ENCODE data around the gene AFDN. TPM values are rescaled to one million over a fixed set of nuclear protein-coding genes. Genes with fewer than 3 reads are reported as not detected.

Gene AFDN
- total RNA-seq, 2 experiments from 2014 or later = 39.0 to 39.3 TPM

DNA sequence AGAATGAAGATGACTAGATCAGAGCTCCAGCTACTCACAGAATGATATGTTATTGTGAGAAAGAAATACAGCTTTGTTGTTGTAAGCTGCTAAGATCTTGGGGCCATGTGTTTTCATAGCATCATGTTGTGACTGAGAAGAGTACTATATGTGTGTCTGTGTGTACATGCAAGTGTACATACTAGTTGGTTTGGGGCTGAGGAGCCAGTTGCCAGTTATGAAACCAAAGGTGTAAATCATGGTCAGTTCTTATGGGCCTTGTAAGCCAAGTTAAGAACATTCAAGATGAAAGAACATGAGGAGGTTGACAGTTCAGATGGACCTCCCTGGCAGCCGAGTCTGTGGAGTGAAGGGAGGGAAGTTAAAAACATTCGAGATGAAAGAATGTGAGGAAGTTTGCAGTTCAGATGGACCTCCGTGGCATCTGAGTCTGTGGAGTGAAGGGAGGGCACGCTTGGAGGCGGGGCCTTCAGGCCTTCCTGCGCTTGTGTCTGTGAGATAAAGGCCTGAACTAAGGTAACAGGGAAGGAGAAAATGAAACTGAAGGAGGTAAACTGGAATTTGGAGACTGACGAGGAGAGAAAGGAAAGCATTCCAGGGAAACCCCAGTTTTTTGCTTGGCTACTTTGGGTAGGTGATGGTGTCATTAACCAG, 13.9 kb downstream of the AFDN start:
- POLR2A ChIA-PET = no interaction called here
- no peaks in the 10 kb centered on the region for H3K9me3 Mint-ChIP-seq
- CTCF ChIA-PET = no interaction called here
- no peaks in the 10 kb centered on the region for H3K4me1 Mint-ChIP-seq (ENCODE audit: low read depth)
- DNase-seq = no peak
- peaks cover 8% of the 10 kb centered on the region for H3K27me3 Mint-ChIP-seq
- intact Hi-C loops (cut with micrococcal nuclease) = no loop called here
- no peak overlapping the region for H3K27ac Mint-ChIP-seq
- H3K4me3 Mint-ChIP-seq = no peak overlapping the region
- no peaks in the 10 kb centered on the region for H3K36me3 Mint-ChIP-seq

DNA sequence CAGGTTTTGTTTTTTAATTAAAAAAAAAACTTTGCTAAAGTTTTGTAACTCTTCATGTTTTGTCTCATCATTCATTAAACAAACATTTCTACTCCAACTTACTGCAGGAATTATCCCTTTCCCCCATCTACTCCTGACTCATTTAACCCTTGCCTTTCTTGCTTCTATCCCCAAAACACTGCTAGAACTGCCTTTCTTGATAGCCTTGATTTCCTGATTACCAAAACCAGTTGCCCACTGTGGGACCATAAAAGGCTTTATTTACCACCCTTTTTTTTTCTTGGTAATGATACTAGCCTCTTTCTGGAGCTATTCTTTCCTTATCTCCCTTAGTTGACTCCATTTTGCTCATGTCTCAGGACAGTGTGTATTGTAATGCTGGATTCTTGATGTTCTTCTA, 15.3 kb downstream of the AFDN start:
- Mint-ChIP-seq H3K36me3 (no peaks in the 10 kb centered on the region), H3K4me3 (no peak overlapping the region), H3K27me3 (peaks cover 4% of the 10 kb centered on the region), H3K4me1 (ENCODE audit: low read depth) (no peaks in the 10 kb centered on the region), H3K9me3 (no peaks in the 10 kb centered on the region), H3K27ac (no peak overlapping the region)
- intact Hi-C loops (cut with micrococcal nuclease) = no loop called here
- ChIA-PET POLR2A (no interaction called here), CTCF (no interaction called here)
- no peak for DNase-seq

DNA sequence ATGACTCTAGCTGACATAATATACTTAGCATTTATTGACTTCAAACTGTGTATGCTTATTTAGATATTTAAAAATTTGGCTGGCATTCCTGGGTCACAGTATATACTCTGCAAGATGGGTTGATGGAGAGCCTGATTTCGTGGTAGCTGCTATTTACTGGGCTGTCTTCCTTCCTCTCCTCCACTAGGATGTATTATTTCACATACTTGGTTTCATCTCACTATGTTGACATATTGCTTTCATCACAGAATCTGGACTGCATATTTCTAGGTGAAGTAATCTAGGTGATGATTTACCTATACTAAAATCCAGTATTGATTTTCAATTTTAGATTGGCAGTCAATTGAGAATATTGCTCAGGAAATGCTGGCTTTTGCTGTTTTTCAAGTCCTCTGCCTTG, 15.7 kb downstream of the AFDN start:
- POLR2A ChIA-PET = no interaction called here
- H3K9me3 Mint-ChIP-seq = no peaks in the 10 kb centered on the region
- no peaks in the 10 kb centered on the region for H3K36me3 Mint-ChIP-seq
- H3K4me1 Mint-ChIP-seq (ENCODE audit: low read depth) = no peaks in the 10 kb centered on the region
- H3K27ac Mint-ChIP-seq = no peak overlapping the region
- H3K27me3 Mint-ChIP-seq = peaks cover 4% of the 10 kb centered on the region
- CTCF ChIA-PET = no interaction called here
- no peak for DNase-seq
- intact Hi-C loops (cut with micrococcal nuclease) = no loop called here
- no peak overlapping the region for H3K4me3 Mint-ChIP-seq

DNA sequence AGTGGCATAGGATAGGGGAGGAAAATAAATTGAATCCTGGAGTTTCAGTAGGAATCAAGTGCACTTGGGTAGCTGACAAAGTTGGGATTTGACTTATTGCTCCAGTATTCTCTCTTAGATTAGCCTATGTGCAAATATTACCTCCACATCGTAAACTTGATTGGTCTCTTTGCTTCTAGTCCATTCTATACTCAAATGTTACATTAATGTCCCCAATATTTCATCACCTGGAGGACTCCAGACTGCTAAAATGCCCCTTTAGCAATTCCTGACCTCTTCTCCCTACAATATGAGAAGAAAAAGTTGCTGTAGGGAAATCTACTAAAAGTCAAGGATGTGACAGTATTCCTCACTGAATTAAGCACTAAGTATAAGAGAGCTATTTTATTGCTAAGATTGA, 16.3 kb downstream of the AFDN start:
- CTCF ChIA-PET = no interaction called here
- DNase-seq = no peak
- no peaks in the 10 kb centered on the region for H3K4me1 Mint-ChIP-seq (ENCODE audit: low read depth)
- intact Hi-C loops (cut with micrococcal nuclease) = no loop called here
- POLR2A ChIA-PET = interaction anchor here (1.2 kb wide), 1 partner anchor 116 kb away, joined by 3 read pairs; no protein-coding TSS in a partner anchor
- H3K27me3 Mint-ChIP-seq = peaks cover 4% of the 10 kb centered on the region
- no peak overlapping the region for H3K27ac Mint-ChIP-seq
- no peaks in the 10 kb centered on the region for H3K36me3 Mint-ChIP-seq
- no peak overlapping the region for H3K4me3 Mint-ChIP-seq
- no peaks in the 10 kb centered on the region for H3K9me3 Mint-ChIP-seq

DNA sequence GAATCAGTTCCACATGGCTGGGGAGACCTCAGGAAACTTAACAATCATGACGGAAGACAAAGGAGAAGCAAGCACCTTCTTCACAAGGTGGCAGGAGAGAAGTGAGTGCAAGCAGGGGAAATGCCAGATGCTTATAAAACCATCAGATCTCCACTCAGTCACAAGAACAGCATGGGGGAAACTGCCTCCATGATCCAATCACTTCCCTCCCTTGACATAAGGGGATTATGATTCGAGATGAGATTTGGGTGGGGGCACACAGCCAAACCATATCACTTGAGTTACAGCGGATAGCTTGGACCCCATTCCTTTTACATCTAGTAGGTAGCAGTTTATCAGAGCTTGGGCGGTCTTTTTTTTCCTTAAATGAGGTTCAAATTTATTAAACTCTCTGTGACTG, 19.1 kb downstream of the AFDN start:
- Mint-ChIP-seq H3K27ac (no peak overlapping the region), H3K9me3 (no peaks in the 10 kb centered on the region), H3K4me1 (ENCODE audit: low read depth) (peaks cover 5% of the 10 kb centered on the region), H3K36me3 (no peaks in the 10 kb centered on the region), H3K27me3 (peaks cover 2% of the 10 kb centered on the region), H3K4me3 (no peak overlapping the region)
- ChIA-PET POLR2A (no interaction called here), CTCF (no interaction called here)
- no peak for DNase-seq
- intact Hi-C loops (cut with micrococcal nuclease) = no loop called here

DNA sequence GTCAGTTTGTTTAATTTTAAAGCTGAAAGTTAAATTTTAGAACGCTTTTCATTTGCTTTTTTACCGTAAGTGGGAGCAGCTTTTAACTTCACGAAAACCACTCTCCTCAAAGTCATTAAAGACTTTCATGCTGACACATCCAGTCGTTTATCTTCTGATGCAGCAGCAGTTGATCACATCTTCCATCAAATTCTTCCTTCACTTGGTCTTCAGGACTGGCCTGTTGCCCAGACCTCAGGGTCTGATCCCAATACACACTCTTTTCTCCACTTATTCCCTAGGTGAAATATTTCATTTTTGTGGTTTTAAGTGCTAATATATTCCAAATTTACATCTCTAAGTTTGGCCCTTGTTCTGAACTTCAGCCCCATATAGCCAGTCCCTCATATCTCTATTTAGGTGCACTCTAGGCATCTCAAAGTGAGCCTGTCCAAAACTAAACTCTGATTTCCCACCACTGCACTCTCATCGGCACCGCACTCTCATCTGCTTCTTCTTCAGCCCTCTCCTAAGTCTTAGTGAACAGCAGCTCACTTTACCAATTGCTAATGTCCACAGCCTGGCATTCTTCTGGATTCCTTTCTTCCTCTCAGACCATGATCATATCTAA, 20.4 kb downstream of the AFDN start:
- DNase-seq = no peak
- Mint-ChIP-seq H3K9me3 (no peaks in the 10 kb centered on the region), H3K36me3 (no peaks in the 10 kb centered on the region), H3K27me3 (peaks cover 2% of the 10 kb centered on the region), H3K4me1 (ENCODE audit: low read depth) (peaks cover 9% of the 10 kb centered on the region), H3K4me3 (no peak overlapping the region), H3K27ac (no peak overlapping the region)
- ChIA-PET CTCF (no interaction called here), POLR2A (no interaction called here)
- intact Hi-C loops (cut with micrococcal nuclease) = no loop called here

DNA sequence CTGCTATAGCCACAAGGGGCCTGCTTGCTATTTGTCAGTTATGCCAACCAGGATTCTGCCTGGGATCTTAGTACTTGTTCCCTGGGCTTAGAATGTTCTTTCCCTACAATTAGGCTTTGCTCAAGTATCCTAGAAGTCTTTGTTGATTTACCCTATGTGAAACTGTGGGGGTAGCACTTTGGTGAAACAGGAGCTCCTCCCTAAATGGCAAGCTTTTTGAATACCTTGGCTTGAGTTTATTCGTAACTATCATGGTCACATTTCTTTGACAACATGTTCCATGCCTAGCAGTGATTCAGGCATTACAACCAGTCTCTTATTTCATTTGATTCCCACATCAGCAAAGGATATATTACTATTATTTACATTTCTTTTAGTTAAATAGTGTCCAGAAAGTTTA, 21.2 kb downstream of the AFDN start:
- Mint-ChIP-seq H3K36me3 (no peaks in the 10 kb centered on the region), H3K27ac (no peak overlapping the region), H3K27me3 (peaks cover 4% of the 10 kb centered on the region), H3K9me3 (no peaks in the 10 kb centered on the region), H3K4me3 (no peak overlapping the region), H3K4me1 (ENCODE audit: low read depth) (peaks cover 9% of the 10 kb centered on the region)
- POLR2A ChIA-PET = no interaction called here
- intact Hi-C loops (cut with micrococcal nuclease) = no loop called here
- DNase-seq = no peak
- CTCF ChIA-PET = no interaction called here

DNA sequence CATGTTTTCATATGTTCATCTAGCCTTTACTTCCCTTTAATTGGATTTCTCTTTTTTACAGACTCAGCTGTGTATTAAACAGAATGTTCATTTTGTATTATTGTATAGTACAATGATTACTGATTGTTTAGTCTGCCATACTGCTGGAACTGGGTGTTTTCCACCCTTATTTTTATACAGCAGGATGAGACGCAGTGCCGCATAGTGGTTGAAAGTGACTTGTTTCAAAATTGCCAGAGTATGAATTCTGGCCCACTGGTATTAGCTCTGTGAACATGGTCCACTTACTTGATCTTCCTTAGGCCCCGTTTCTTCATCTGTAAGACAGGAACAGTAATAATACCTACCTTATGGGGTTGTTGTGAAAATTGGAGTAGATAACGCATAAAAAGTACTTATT, 22.1 kb downstream of the AFDN start:
- Mint-ChIP-seq H3K4me3 (no peak overlapping the region), H3K27me3 (peaks cover 2% of the 10 kb centered on the region), H3K9me3 (no peaks in the 10 kb centered on the region), H3K4me1 (ENCODE audit: low read depth) (peaks cover 9% of the 10 kb centered on the region), H3K36me3 (no peaks in the 10 kb centered on the region), H3K27ac (no peak overlapping the region)
- CTCF ChIA-PET = no interaction called here
- POLR2A ChIA-PET = no interaction called here
- DNase-seq = no peak
- intact Hi-C loops (cut with micrococcal nuclease) = no loop called here

DNA sequence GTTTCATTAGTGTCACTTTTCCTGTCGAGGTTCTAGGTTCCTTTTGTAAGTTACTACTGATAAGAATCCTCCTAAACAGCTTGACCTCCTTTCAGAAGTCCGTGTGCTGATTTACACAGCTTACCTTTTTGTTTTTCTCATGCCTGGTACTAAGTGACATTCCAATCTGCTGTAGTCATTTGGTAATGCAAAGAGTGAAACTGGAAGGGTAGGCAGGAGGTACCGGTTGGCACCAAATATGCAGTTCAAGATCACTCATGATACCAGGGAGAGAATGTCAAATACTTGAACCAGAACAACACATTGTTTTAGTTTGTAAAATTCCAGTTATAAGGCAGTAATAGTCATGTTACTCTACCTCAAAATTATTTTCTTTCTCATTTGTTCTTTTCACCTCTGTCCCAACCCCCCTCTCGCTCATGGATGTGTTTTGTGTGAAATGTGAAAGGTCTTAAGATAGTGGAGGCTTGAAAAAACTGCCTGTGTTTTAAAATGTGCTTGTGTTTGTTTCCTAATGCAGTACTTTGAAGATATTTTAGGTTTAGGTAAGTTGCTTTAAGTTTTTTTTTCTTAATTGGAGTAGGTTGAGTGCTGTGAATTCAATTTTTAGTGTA, 23.2 kb downstream of the AFDN start:
- no peak for DNase-seq
- Mint-ChIP-seq H3K27ac (no peak overlapping the region), H3K36me3 (no peaks in the 10 kb centered on the region), H3K9me3 (no peaks in the 10 kb centered on the region), H3K4me3 (no peak overlapping the region), H3K4me1 (ENCODE audit: low read depth) (peaks cover 9% of the 10 kb centered on the region), H3K27me3 (peaks cover 2% of the 10 kb centered on the region)
- intact Hi-C loops (cut with micrococcal nuclease) = loop anchor here (10.0 kb wide), 1 partner anchor 495 kb away; no protein-coding TSS in a partner anchor
- ChIA-PET CTCF (no interaction called here), POLR2A (no interaction called here)

DNA sequence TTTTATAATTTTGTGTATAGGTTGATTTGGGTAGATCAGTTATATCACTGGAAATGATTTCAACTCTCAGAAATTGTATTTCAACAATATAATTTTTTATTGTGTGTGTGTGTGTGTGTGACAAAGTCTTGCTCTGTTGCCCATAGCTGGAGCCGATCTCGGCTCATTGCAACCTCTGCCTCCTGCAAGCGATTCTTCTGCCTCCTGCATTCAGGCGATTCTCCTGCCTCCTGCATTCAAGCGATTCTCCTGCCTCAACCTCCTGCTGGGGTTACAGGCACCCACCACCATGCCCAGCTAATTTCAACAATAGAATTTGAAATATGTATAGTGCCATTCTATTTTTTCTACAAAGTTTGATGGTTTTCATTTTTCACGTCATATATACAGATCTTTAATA, 24.1 kb downstream of the AFDN start:
- no peaks in the 10 kb centered on the region for H3K36me3 Mint-ChIP-seq
- intact Hi-C loops (cut with micrococcal nuclease) = loop anchor here (10.0 kb wide), 1 partner anchor 496 kb away; no protein-coding TSS in a partner anchor
- POLR2A ChIA-PET = no interaction called here
- H3K4me3 Mint-ChIP-seq = no peak overlapping the region
- H3K9me3 Mint-ChIP-seq = no peaks in the 10 kb centered on the region
- H3K4me1 Mint-ChIP-seq (ENCODE audit: low read depth) = peaks cover 13% of the 10 kb centered on the region
- H3K27me3 Mint-ChIP-seq = peaks cover 2% of the 10 kb centered on the region
- CTCF ChIA-PET = no interaction called here
- H3K27ac Mint-ChIP-seq = no peak overlapping the region
- DNase-seq = no peak

DNA sequence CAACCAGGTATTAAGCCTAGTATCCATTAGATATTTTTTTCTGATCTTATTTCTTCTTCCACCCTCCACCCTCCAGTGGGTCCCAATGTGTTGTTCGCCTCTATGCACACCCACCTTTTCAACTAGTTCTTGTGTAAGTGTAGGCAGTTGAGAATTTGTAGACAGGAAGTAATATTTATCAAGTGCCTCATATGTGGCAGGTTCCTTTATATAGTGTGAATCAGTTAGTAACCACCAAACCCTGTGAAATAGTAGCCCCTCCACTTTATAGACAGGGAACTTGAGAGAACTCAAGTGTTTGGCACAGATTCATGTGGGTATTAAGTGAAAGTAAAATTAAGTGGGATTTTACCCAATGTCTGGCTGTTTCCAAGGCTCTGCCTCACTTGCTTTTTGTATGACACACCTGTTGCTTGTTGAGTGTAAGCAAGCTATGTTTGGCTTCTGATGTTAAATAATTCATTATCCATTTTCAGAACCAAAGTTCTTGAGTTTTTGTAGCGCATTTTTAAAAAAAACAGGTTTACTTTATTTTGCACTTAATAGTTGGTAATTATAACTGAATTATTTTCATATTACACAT, 24.8 kb downstream of the AFDN start:
- peaks cover 2% of the 10 kb centered on the region for H3K27me3 Mint-ChIP-seq
- H3K27ac Mint-ChIP-seq = no peak overlapping the region
- POLR2A ChIA-PET = no interaction called here
- CTCF ChIA-PET = no interaction called here
- no peaks in the 10 kb centered on the region for H3K9me3 Mint-ChIP-seq
- intact Hi-C loops (cut with micrococcal nuclease) = loop anchor here (10.0 kb wide), 1 partner anchor 497 kb away; no protein-coding TSS in a partner anchor
- H3K4me1 Mint-ChIP-seq (ENCODE audit: low read depth) = peaks cover 17% of the 10 kb centered on the region
- no peak for DNase-seq
- H3K36me3 Mint-ChIP-seq = no peaks in the 10 kb centered on the region
- H3K4me3 Mint-ChIP-seq = no peak overlapping the region

DNA sequence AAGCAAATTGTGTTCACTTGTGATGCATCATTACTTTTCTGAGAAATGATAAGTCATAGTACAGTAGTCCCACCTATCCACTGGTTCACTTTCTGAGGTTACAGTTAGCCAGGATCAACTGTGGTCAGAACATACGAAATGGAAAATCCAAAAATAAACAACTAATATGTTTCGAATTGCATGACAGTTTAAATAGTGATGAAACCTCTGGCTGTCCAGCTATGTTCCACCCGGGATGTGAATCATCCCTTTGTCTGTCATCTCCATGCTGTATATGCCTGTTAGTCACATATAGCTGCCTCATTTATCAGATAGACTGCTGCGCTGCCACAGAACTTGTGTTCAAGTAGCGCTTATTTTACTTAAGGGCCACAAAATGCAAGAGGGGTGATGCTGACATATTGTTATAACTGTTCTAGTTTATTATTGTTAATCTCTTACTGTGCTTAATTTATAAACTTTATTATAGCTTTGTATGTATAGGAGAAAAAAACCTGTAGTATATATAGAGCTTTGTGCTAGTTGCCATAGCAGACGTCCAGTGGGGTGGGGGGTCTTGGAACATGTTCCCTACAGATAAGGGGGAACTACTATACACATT, 29.2 kb downstream of the AFDN start:
- Mint-ChIP-seq H3K27ac (peak overlapping the region; percentile 58), H3K27me3 (peaks cover 2% of the 10 kb centered on the region), H3K9me3 (no peaks in the 10 kb centered on the region), H3K36me3 (no peaks in the 10 kb centered on the region), H3K4me1 (ENCODE audit: low read depth) (peaks cover 25% of the 10 kb centered on the region), H3K4me3 (no peak overlapping the region)
- peak; percentile 26 for DNase-seq
- intact Hi-C loops (cut with micrococcal nuclease) = loop anchor here (10.0 kb wide), 1 partner anchor 501 kb away; no protein-coding TSS in a partner anchor
- ChIA-PET POLR2A (interaction anchor here (0.7 to 1.7 kb wide), 3 partner anchors 22 to 27 kb away, joined by 3 to 4 read pairs (median 4); no protein-coding TSS in a partner anchor), CTCF (interaction anchor here (1.2 to 1.4 kb wide), 2 partner anchors 25 to 26 kb away, joined by 3 to 4 read pairs; no protein-coding TSS in a partner anchor)

Data from activated CD4-positive, alpha-beta memory T cell treated with anti-CD3 and anti-CD28 coated beads for 36 hours (primary cell).